ENCODE measurements around the gene ARID4B.
"Not testable (repeated sequence)": the region's sequence is repeated elsewhere in the genome, so short reads cannot be mapped to it uniquely, and the experiment has no call there.

Gene ARID4B

GRCh38 chr1:235327559-235328270 is at the start of gene ARID4B:
Gene ARID4B (minus strand): TSS chr1:235328179. CDS start chr1:235326919, 1,260 bp downstream.
- H3K4me3 ChIP-seq (ENCODE audit: control insufficient read depth, low read depth, low read length), result peak within 1 kb of the TSS; percentile 92
- DNase-seq (ENCODE audit: low read depth), result no peak
- no peak for TF ChIP-seq CTCF (IDR thresholded peaks at IDR 0.05; ENCODE audit: control insufficient read depth, insufficient read depth, low read depth, low read length, missing control alignments)

- no peak for TF ChIP-seq CTCF (IDR thresholded peaks at IDR 0.05; ENCODE audit: control insufficient read depth, insufficient read depth, low read depth, low read length, missing control alignments)
- DNase-seq (ENCODE audit: low read depth), result no peak
- H3K4me3 ChIP-seq (ENCODE audit: control insufficient read depth, low read depth, low read length), result no peak overlapping the region
These were observed 48.1 kb upstream of the ARID4B start for GRCh38 chr1:235375919-235376605.

DNA sequence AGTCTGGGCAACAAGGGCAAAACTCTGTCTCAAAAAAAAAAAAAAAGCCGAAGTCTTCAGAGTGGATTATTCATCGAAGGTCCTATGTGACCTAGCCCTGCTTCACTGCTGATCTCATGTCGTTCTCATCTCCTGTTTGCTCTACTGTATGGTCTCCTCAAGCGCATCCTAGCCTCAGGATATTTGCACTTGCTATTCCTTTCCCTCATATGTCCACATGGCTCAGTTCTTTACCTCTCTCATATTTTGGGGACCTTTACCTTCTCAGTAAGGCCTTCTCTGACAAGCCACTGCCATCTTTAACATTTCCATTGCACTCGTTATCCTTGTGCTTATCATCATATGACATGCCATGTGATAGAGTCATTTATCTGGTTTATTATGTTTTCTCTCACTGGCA is 41.8 kb upstream of the ARID4B start:
- no peak for TF ChIP-seq CTCF (IDR thresholded peaks at IDR 0.05; ENCODE audit: control insufficient read depth, insufficient read depth, low read depth, low read length, missing control alignments)
- no peak overlapping the region for H3K4me3 ChIP-seq (ENCODE audit: control insufficient read depth, low read depth, low read length)
- no peak for DNase-seq (ENCODE audit: low read depth)

- H3K4me3 ChIP-seq (ENCODE audit: control insufficient read depth, low read depth, low read length), result no peak overlapping the region
- DNase-seq (ENCODE audit: low read depth), result no peak
- TF ChIP-seq CTCF (IDR thresholded peaks at IDR 0.05; ENCODE audit: control insufficient read depth, insufficient read depth, low read depth, low read length, missing control alignments), result no peak
These were observed 40.4 kb upstream of the ARID4B start for GRCh38 chr1:235368428-235368827.

- TF ChIP-seq CTCF (IDR thresholded peaks at IDR 0.05; ENCODE audit: control insufficient read depth, insufficient read depth, low read depth, low read length, missing control alignments), result peak; percentile 19
- peak; percentile 86 for DNase-seq (ENCODE audit: low read depth)
- H3K4me3 ChIP-seq (ENCODE audit: control insufficient read depth, low read depth, low read length), result peak within 1 kb of the TSS; percentile 78
These were observed 39.3 kb upstream of the ARID4B start, which contains the start of gene TBCE for GRCh38 chr1:235367000-235367908. Gene TBCE (plus strand): TSS chr1:235367427. CDS start chr1:235380050, 12,623 bp downstream.

GRCh38 chr1:235366286-235366685 is 38.3 kb upstream of the ARID4B start:
- no peak for TF ChIP-seq CTCF (IDR thresholded peaks at IDR 0.05; ENCODE audit: control insufficient read depth, insufficient read depth, low read depth, low read length, missing control alignments)
- no peak for DNase-seq (ENCODE audit: low read depth)
- H3K4me3 ChIP-seq (ENCODE audit: control insufficient read depth, low read depth, low read length), result no peak overlapping the region

GRCh38 chr1:235364189-235364588 is 36.2 kb upstream of the ARID4B start:
- not testable (repeated sequence) for H3K4me3 ChIP-seq (ENCODE audit: control insufficient read depth, low read depth, low read length)

More at GRCh38 chr1:235364189-235364588, 36.2 kb upstream of the ARID4B start:
- not testable (repeated sequence) for DNase-seq (ENCODE audit: low read depth)
